ENCODE data around the gene ENAH.

ENAH gene

DNA sequence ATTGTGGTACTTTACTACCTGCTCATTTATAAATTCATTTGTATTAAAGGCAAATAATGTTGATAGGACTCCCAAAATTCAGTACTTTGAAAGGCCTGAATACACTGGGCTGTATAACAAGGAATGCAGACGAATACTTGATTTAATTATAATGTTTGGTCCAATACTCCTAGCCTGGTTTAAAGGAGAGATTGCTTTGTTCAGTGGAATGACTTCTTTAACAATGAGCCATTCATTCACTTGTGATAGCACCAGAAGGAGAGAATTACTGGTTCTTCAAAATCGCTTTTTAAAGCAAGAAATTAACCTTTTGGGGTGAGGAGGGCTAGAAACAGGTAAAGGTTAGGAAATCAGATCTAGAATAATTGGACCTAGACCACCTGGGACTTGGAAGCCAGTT, 28.3 kb upstream of the ENAH start:
- Histone ChIP-seq H3K79me2 (ENCODE audit: control insufficient read depth, low read length) (no peaks in the 10 kb centered on the region), H4K20me1 (ENCODE audit: control insufficient read depth, insufficient read depth, low read depth, low read length) (no peaks in the 10 kb centered on the region), H3K27ac (ENCODE audit: low read depth, low read length) (no peak overlapping the region), H3K4me3 (ENCODE audit: low read length) (no peak overlapping the region), H3K9me2 (replicated peaks; ENCODE audit: control insufficient read depth, low read length) (no peaks in the 10 kb centered on the region), H3K4me1 (ENCODE audit: control insufficient read depth, low read length) (no peaks in the 10 kb centered on the region), H3K27me3 (ENCODE audit: control insufficient read depth, low read length) (peaks cover 11% of the 10 kb centered on the region), H3K9me3 (ENCODE audit: control insufficient read depth, insufficient read depth, low read length) (no peaks in the 10 kb centered on the region), H3K36me3 (ENCODE audit: control insufficient read depth, low read length) (no peaks in the 10 kb centered on the region), H3K4me2 (ENCODE audit: low read length) (no peak overlapping the region), H3F3A (ENCODE audit: control insufficient read depth, insufficient read depth) (no peaks in the 10 kb centered on the region)
- TF ChIP-seq, protein P1, sequence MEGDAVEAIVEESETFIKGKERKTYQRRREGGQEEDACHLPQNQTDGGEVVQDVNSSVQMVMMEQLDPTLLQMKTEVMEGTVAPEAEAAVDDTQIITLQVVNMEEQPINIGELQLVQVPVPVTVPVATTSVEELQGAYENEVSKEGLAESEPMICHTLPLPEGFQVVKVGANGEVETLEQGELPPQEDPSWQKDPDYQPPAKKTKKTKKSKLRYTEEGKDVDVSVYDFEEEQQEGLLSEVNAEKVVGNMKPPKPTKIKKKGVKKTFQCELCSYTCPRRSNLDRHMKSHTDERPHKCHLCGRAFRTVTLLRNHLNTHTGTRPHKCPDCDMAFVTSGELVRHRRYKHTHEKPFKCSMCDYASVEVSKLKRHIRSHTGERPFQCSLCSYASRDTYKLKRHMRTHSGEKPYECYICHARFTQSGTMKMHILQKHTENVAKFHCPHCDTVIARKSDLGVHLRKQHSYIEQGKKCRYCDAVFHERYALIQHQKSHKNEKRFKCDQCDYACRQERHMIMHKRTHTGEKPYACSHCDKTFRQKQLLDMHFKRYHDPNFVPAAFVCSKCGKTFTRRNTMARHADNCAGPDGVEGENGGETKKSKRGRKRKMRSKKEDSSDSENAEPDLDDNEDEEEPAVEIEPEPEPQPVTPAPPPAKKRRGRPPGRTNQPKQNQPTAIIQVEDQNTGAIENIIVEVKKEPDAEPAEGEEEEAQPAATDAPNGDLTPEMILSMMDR (IDR thresholded peaks at IDR 0.05; ENCODE audit: low read depth, low read length, poor library complexity, severe bottlenecking) = no peak
- TF ChIP-seq EZH2phosphoT487 (IDR thresholded peaks at IDR 0.05; ENCODE audit: borderline replicate concordance, low read length) = no peak

DNA sequence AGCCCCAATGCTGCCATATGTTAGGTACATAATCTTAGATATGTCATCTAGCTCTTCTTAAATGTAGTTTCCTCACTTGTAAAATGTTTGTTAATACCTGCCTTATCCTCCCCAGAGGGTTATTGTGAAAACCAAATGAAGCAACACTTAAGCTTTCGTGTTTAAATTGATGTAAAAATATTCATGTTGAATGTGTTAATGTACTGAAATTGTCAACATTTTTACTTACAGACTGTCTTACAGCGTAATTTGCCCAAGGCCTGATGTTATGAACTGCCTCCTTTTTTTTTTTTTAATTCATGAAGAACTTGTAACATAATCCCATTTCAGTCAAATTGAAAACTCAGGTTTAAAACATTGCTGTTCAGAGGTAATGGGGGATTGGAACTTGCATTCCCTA, 25.6 kb upstream of the ENAH start:
- H4K20me1 ChIP-seq (ENCODE audit: control insufficient read depth, insufficient read depth, low read depth, low read length) = no peaks in the 10 kb centered on the region
- no peak overlapping the region for H3K4me3 ChIP-seq (ENCODE audit: low read length)
- H3K9me3 ChIP-seq (ENCODE audit: control insufficient read depth, insufficient read depth, low read length) = no peaks in the 10 kb centered on the region
- no peaks in the 10 kb centered on the region for H3K4me1 ChIP-seq (ENCODE audit: control insufficient read depth, low read length)
- H3K9me2 ChIP-seq (replicated peaks; ENCODE audit: control insufficient read depth, low read length) = no peaks in the 10 kb centered on the region
- H3K4me2 ChIP-seq (ENCODE audit: low read length) = no peak overlapping the region
- no peaks in the 10 kb centered on the region for H3K36me3 ChIP-seq (ENCODE audit: control insufficient read depth, low read length)
- H3K27ac ChIP-seq (ENCODE audit: low read depth, low read length) = no peak overlapping the region
- H3K79me2 ChIP-seq (ENCODE audit: control insufficient read depth, low read length) = no peaks in the 10 kb centered on the region
- no peak for TF ChIP-seq EZH2phosphoT487 (IDR thresholded peaks at IDR 0.05; ENCODE audit: borderline replicate concordance, low read length)
- TF ChIP-seq, protein P1 (IDR thresholded peaks at IDR 0.05; ENCODE audit: low read depth, low read length, poor library complexity, severe bottlenecking) = no peak
- no peaks in the 10 kb centered on the region for H3F3A ChIP-seq (ENCODE audit: control insufficient read depth, insufficient read depth)
- peaks cover 11% of the 10 kb centered on the region for H3K27me3 ChIP-seq (ENCODE audit: control insufficient read depth, low read length)

DNA sequence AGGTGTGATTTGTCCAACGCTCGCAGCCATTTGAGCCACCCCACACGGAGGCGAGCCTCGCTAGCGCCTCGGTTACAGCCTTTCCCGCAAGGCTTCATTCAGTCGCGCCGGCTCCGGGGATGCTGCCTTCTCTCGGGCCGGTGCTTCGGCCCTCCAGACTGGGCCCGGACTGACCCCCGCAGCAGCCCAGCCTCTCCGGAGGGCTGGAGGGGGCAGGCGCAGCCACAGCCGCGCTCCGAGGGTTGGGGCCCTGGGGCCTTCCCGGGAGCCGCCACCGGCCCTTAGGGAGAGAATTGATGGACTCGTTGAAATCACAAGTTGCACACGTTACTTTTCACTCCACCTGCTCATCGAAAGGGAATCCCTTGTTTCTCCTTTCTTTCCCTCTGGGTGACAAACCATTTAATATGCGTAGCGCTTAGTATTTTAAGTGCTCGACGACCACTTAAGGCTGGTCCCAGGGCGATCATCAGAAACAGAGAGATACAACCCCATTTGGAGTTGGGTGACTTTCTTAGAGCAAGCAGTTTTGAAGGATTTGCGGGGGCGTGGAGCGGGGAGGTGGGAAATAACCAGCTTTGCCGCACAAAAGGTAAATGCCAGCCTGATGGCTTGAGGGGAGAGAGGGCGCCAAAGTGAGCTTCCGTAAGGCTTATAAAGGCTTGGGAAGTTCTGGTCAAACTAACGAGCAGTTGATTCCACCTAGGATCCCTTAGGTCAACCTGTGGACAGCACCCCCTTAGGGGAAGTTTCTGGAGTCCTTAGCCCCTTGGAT, 24.6 kb upstream of the ENAH start:
- H3K27me3 ChIP-seq (ENCODE audit: control insufficient read depth, low read length) = peaks cover 11% of the 10 kb centered on the region
- no peak for TF ChIP-seq EZH2phosphoT487 (IDR thresholded peaks at IDR 0.05; ENCODE audit: borderline replicate concordance, low read length)
- TF ChIP-seq, protein P1 (IDR thresholded peaks at IDR 0.05; ENCODE audit: low read depth, low read length, poor library complexity, severe bottlenecking) = no peak
- H4K20me1 ChIP-seq (ENCODE audit: control insufficient read depth, insufficient read depth, low read depth, low read length) = no peaks in the 10 kb centered on the region
- no peak overlapping the region for H3K4me2 ChIP-seq (ENCODE audit: low read length)
- H3K4me3 ChIP-seq (ENCODE audit: low read length) = no peak overlapping the region
- H3K27ac ChIP-seq (ENCODE audit: low read depth, low read length) = no peak overlapping the region
- no peaks in the 10 kb centered on the region for H3K36me3 ChIP-seq (ENCODE audit: control insufficient read depth, low read length)
- H3F3A ChIP-seq (ENCODE audit: control insufficient read depth, insufficient read depth) = no peaks in the 10 kb centered on the region
- no peaks in the 10 kb centered on the region for H3K79me2 ChIP-seq (ENCODE audit: control insufficient read depth, low read length)
- no peaks in the 10 kb centered on the region for H3K9me2 ChIP-seq (replicated peaks; ENCODE audit: control insufficient read depth, low read length)
- H3K4me1 ChIP-seq (ENCODE audit: control insufficient read depth, low read length) = no peaks in the 10 kb centered on the region
- no peaks in the 10 kb centered on the region for H3K9me3 ChIP-seq (ENCODE audit: control insufficient read depth, insufficient read depth, low read length)
